HepG2 (cell line): ENCODE results near the gene IMPDH2. TPM values are rescaled to one million over a fixed set of nuclear protein-coding genes. Genes with fewer than 3 reads are reported as not detected.

ENCODE experiments used
- ATAC-seq: fragments of 200-7000 bp; cut with Tn5 transposase; 3 replicates; pipeline ENCODE4 v1.9.1; 2020; ENCODE audit warnings: mild to moderate bottlenecking, moderate library complexity
- BruUV-seq: library from RNA; stranded (reverse); fragments of 400-500 nt; replicated peaks from 2 replicates; lab custom pipeline; 2021; lab: Mats Ljungman, UMichigan
- CTCF ChIA-PET: fragments of 300-600 bp; formaldehyde crosslinking; extraction: SDS; loops from one replicate; lab custom pipeline; 2021; ENCODE audit warnings: low total read pairs, inconsistent platforms, low intra/inter-chr PET ratio; lab: Yijun Ruan, JAX
- POLR2A ChIA-PET: fragments of 350-600 bp; sonication (Branson Sonifier 250); formaldehyde crosslinking; loops from one replicate; lab custom pipeline; 2020; ENCODE audit warnings: antibody characterized with exemption, inconsistent platforms; lab: Yijun Ruan, JAX
- DNase-seq: peaks from one replicate; pipeline ENCODE4 v3.0.0-alpha.2; 2015; ENCODE audit warnings: low spot score
- FAIRE-seq: peaks from 3 replicates; lab custom pipeline; 2011; peaks lifted over from hg19 to GRCh38; lab: Jason Lieb, UNC
- H2AFZ ChIP-seq: one replicate; pipeline ENCODE4 v1.6.1; 2011; ENCODE audit warnings: low read length, inconsistent platforms
- H3K27ac ChIP-seq: fragments of 300-600 bp; 3 replicates; pipeline ENCODE4 v1.8.0; 2011; ENCODE audit warnings: mixed run types, mild to moderate bottlenecking, mixed read lengths, low read length, inconsistent platforms; ENCODE audit not compliant: insufficient read depth; ENCODE audit errors: extremely low read length
- H3K27me3 ChIP-seq, 2 experiments: fragments of 200-600 bp in 1 of 2; 2 replicates in 1 of 2; 3 replicates in 1 of 2; pipeline versions ENCODE4 v1.6.0 to v1.8.0; 2011; ENCODE audit warnings: low read length in 2 of 2, mild to moderate bottlenecking in 2 of 2, moderate library complexity in 2 of 2, inconsistent platforms in 1 of 2; ENCODE audit not compliant: insufficient read depth in 2 of 2, control insufficient read depth in 1 of 2
- H3K36me3 ChIP-seq, 2 experiments: fragments of 200-600 bp in 1 of 2; replicated peaks in 1 of 2; 2 replicates in 1 of 2; 3 replicates in 1 of 2; pipeline versions ENCODE4 v1.5.1 to v1.8.0; 2011; ENCODE audit warnings: low read length in 2 of 2, inconsistent platforms in 1 of 2; ENCODE audit not compliant: insufficient read depth in 2 of 2, control insufficient read depth in 1 of 2
- H3K4me1 ChIP-seq: 2 replicates; pipeline ENCODE4 v1.5.1; 2012; ENCODE audit warnings: low read length, inconsistent platforms; ENCODE audit not compliant: insufficient read depth
- H3K4me2 ChIP-seq: 2 replicates; pipeline ENCODE4 v1.6.0; 2011; ENCODE audit warnings: low read depth, low read length, inconsistent platforms
- H3K4me3 ChIP-seq, 3 experiments: fragments of 200-600 bp in 1 of 3; sonication (generic), shearing (Covaris generic) in 1 of 3; replicated peaks in 1 of 3; 2 replicates each; pipeline ENCODE4 v1.5.1; 2011 to 2016; ENCODE audit warnings: low read length in 3 of 3, inconsistent platforms in 2 of 3, low read depth in 2 of 3, mild to moderate bottlenecking in 2 of 3, control low read depth in 1 of 3, mixed read lengths in 1 of 3; ENCODE audit not compliant: insufficient read depth in 1 of 3
- H3K79me2 ChIP-seq: one replicate; pipeline ENCODE4 v1.6.1; 2011; ENCODE audit warnings: low read length, inconsistent platforms; ENCODE audit not compliant: insufficient read depth
- H3K9ac ChIP-seq: 2 replicates; pipeline ENCODE4 v1.6.0; 2011; ENCODE audit warnings: mild to moderate bottlenecking, low read depth, low read length, inconsistent platforms; ENCODE audit not compliant: insufficient read depth
- H3K9me3 ChIP-seq: 2 replicates; pipeline ENCODE4 v1.5.1; 2012; ENCODE audit warnings: mild to moderate bottlenecking, low read length
- H4K20me1 ChIP-seq: 2 replicates; pipeline ENCODE4 v1.6.0; 2011; ENCODE audit warnings: inconsistent platforms, mild to moderate bottlenecking, low read length, moderate library complexity; ENCODE audit not compliant: insufficient read depth
- BHLHE40 ChIP-seq: IDR thresholded peaks from 2 replicates; pipeline ENCODE4 v1.6.1; 2011; ENCODE audit warnings: low read length, improper control_type of control experiment
- CREM ChIP-seq, 2 experiments: sonication (generic) in 1 of 2; formaldehyde crosslinking in 1 of 2; IDR thresholded peaks; 2 replicates each; pipeline versions ENCODE4 v1.4.0 to v1.6.1; 2016 to 2020; ENCODE audit warnings: antibody characterized with exemption in 1 of 2, mild to moderate bottlenecking in 1 of 2, missing genetic modification reagents in 1 of 2
- GMEB1 ChIP-seq: sonication (generic); formaldehyde crosslinking; IDR thresholded peaks from 2 replicates; pipeline ENCODE4 v1.5.1; 2020; ENCODE audit warnings: missing genetic modification reagents, mild to moderate bottlenecking, borderline replicate concordance
- ISL2 ChIP-seq: sonication (generic); formaldehyde crosslinking; IDR thresholded peaks from 2 replicates; pipeline ENCODE4 v1.5.0; 2020; ENCODE audit warnings: missing genetic modification reagents
- MAFK ChIP-seq, 2 experiments: IDR thresholded peaks in 1 of 2; conservative IDR thresholded peaks in 1 of 2; 2 replicates each; pipeline ENCODE4 v1.6.1; 2011; ENCODE audit warnings: improper control_type of control experiment in 2 of 2, low read length in 2 of 2
- MAZ ChIP-seq, 2 experiments: sonication (generic) in 1 of 2; formaldehyde crosslinking in 1 of 2; IDR thresholded peaks; 2 replicates each; pipeline versions ENCODE4 v1.5.0 to v1.6.1; 2012 to 2020; ENCODE audit warnings: low read depth in 2 of 2, mild to moderate bottlenecking in 2 of 2, borderline replicate concordance in 1 of 2, improper control_type of control experiment in 1 of 2, low read length in 1 of 2, missing genetic modification reagents in 1 of 2, moderate library complexity in 1 of 2
- SALL1 ChIP-seq: sonication (generic); formaldehyde crosslinking; IDR thresholded peaks from 2 replicates; pipeline ENCODE4 v1.8.0; 2022; ENCODE audit warnings: mild to moderate bottlenecking, missing genetic modification reagents
- SKI ChIP-seq: fragments of 450-650 bp; IDR thresholded peaks from one replicate; pipeline ENCODE4 v1.6.1; 2018; ENCODE audit warnings: mild to moderate bottlenecking; ENCODE audit not compliant: partially characterized antibody
- THAP8 ChIP-seq: sonication (generic); formaldehyde crosslinking; IDR thresholded peaks from 2 replicates; pipeline ENCODE4 v1.5.1; 2020; ENCODE audit warnings: missing genetic modification reagents, mild to moderate bottlenecking, borderline replicate concordance
- ZBTB38 ChIP-seq: sonication (generic); formaldehyde crosslinking; IDR thresholded peaks from 2 replicates; pipeline ENCODE4 v1.5.1; 2020; ENCODE audit warnings: mild to moderate bottlenecking, missing genetic modification reagents
- ZMAT3 ChIP-seq: sonication (generic); formaldehyde crosslinking; conservative IDR thresholded peaks from 2 replicates; pipeline ENCODE4 v1.7.0; 2021; ENCODE audit warnings: missing genetic modification reagents
- ZMYM3 ChIP-seq: sonication (generic); formaldehyde crosslinking; IDR thresholded peaks from 2 replicates; pipeline ENCODE4 v1.5.1; 2020; ENCODE audit warnings: mild to moderate bottlenecking, missing genetic modification reagents
- ZNF12 ChIP-seq: sonication (generic); formaldehyde crosslinking; IDR thresholded peaks from 2 replicates; pipeline ENCODE4 v1.5.0; 2020; ENCODE audit warnings: missing genetic modification reagents
- ZNF460 ChIP-seq: sonication (generic); formaldehyde crosslinking; IDR thresholded peaks from 2 replicates; pipeline ENCODE4 v1.5.1; 2020; ENCODE audit warnings: missing genetic modification reagents, mild to moderate bottlenecking, borderline replicate concordance
- ZNF547 ChIP-seq: sonication (generic); formaldehyde crosslinking; IDR thresholded peaks from 2 replicates; pipeline ENCODE4 v1.5.1; 2020; ENCODE audit warnings: mild to moderate bottlenecking, missing genetic modification reagents
- ZNF567 ChIP-seq: sonication (generic); formaldehyde crosslinking; IDR thresholded peaks from 2 replicates; pipeline ENCODE4 v1.8.1; 2023; ENCODE audit warnings: mild to moderate bottlenecking, missing genetic modification reagents, borderline replicate concordance
- ZSCAN21 ChIP-seq: sonication (generic); formaldehyde crosslinking; IDR thresholded peaks from 2 replicates; pipeline ENCODE4 v1.8.0; 2022; ENCODE audit warnings: mild to moderate bottlenecking, missing genetic modification reagents, moderate library complexity, borderline replicate concordance
- WGBS: methylation state at CpG from one replicate; pipeline ENCODE4 v1.1.6; 2017; ENCODE audit warnings: low lambda C conversion rate; 5-methylcytosine and 5-hydroxymethylcytosine counted together
- in situ Hi-C: cut with HindIII; loops from 2 replicates; pipeline ENCODE4 v1.10.0; 2017; ENCODE audit warnings: low pct_unique_long_range_greater_than_20kb; ENCODE audit not compliant: extremely low pct_ligation_motif_present
- intact Hi-C: fragments of 100-400 bp; cut with micrococcal nuclease; formaldehyde crosslinking; loops from one replicate; pipeline ENCODE4 v1.10.0; 2022; ENCODE audit not compliant: unreplicated experiment
- polyA plus RNA-seq, 8 experiments: library from polyadenylated mRNA; depleted of rRNA in 3 of 8; stranded (reverse) in 7 of 8; unstranded in 1 of 8; fragments of >200 nt; fragmentation: Illumina TruSeq in 4 of 8; extraction: Trizol in 4 of 8; gene quantifications; 2 replicates each; pipeline versions ENCODE4 v1.2.1 to v1.2.3, GENCODE V29; 2011 to 2016; ENCODE audit warnings: low read depth in 4 of 8, missing spikeins in 1 of 8, mixed read lengths in 1 of 8; ENCODE audit not compliant: insufficient read depth in 1 of 8
- total RNA-seq, 5 experiments: library from RNA; depleted of rRNA; stranded (reverse); fragments of >200 nt; fragmentation: Illumina TruSeq; extraction: Trizol; gene quantifications; 2 replicates each; pipeline ENCODE4 v1.2.3, GENCODE V29; 2016; ENCODE audit warnings: low read depth in 1 of 5

IMPDH2 gene
- total and polyA plus RNA-seq, 2 of the 13 experiments (the other 11 are each of a cell fraction or from before 2014, with no cell fraction given), result 248 to 260 TPM

- Histone ChIP-seq H3K4me2 (no peak overlapping the region), H3K79me2 (peaks cover 40% of the 10 kb centered on the region), H3K36me3 (peaks cover 16 to 30% of the 10 kb centered on the region in 2 experiments)
Measured at GRCh38 chr3:49024449-49024848, 4.7 kb downstream of the IMPDH2 start.

GRCh38 chr3:49023775-49024174, 5.4 kb downstream of the IMPDH2 start:
- no peaks in the 10 kb centered on the region for H3K9me3 ChIP-seq
- peaks cover 59% of the 10 kb centered on the region for H3K4me1 ChIP-seq
- H3K36me3 ChIP-seq, result peaks cover 16 to 30% of the 10 kb centered on the region in 2 experiments
- ChIA-PET POLR2A (interaction anchor here (0.9 to 11.1 kb wide), 4 partner anchors 14 to 477 kb away, joined by 3 to 280 read pairs (median 46); partner anchors contain the start of genes QRICH1 and WDR6), CTCF (no interaction called here)
- no peak overlapping the region for H3K4me2 ChIP-seq
- no peak overlapping the region for H2AFZ ChIP-seq
- peaks cover 38% of the 10 kb centered on the region for H3K79me2 ChIP-seq
- intact Hi-C loops (loop anchor here (5.0 kb wide), 1 partner anchor 69 kb away; the partner anchor contains the start of gene QRICH1), in situ Hi-C loops (no loop called here)
- no peak overlapping the region for H3K9ac ChIP-seq
- no TSS peak for BruUV-seq
- no peak overlapping the region for H3K27ac ChIP-seq
- ATAC-seq (no peak), DNase-seq (no peak), FAIRE-seq (no peak)
- no peaks in the 10 kb centered on the region; a peak in 1 of 5 replicates for H3K27me3 ChIP-seq
- H4K20me1 ChIP-seq, result no peaks in the 10 kb centered on the region
- no peak overlapping the region for H3K4me3 ChIP-seq
- 96% methylated on average over 4 of the region's 4 CpGs for WGBS
- TF ChIP-seq ZNF12 (CRISPR knock-in tag) (no peak), SKI (no peak), ZMAT3 (CRISPR knock-in tag) (no peak), MAFK (conservative IDR thresholded peaks at IDR 0.05 in 1 of 2, IDR thresholded peaks at IDR 0.05 in 1 of 2; ENCODE audit: low read length in 2 of 2) (no peak), ZMYM3 (no peak), CREM (IDR thresholded peaks at IDR 0.05) (no peak), CREM (CRISPR knock-in tag; IDR thresholded peaks at IDR 0.05) (no peak), GMEB1 (CRISPR knock-in tag) (no peak), ZNF460 (no peak)

More at GRCh38 chr3:49024449-49024848, 4.7 kb downstream of the IMPDH2 start:
- DNase-seq (no peak), ATAC-seq (no peak), FAIRE-seq (no peak)
- no TSS peak for BruUV-seq
- Histone ChIP-seq H3K9me3 (no peaks in the 10 kb centered on the region), H3K9ac (no peak overlapping the region), H3K27ac (no peak overlapping the region), H2AFZ (no peak overlapping the region), H3K4me3 (no peak overlapping the region), H3K4me1 (peaks cover 57% of the 10 kb centered on the region), H3K27me3 (no peaks in the 10 kb centered on the region; a peak in 1 of 5 replicates), H4K20me1 (no peaks in the 10 kb centered on the region)
- WGBS, result 100% methylated on average over 3 of the region's 5 CpGs
- in situ Hi-C loops (no loop called here), intact Hi-C loops (loop anchor here (5.0 kb wide), 1 partner anchor 68 kb away; the partner anchor contains the start of gene QRICH1)
- TF ChIP-seq ZNF567 (no peak), BHLHE40 (no peak), ZNF547 (no peak), ZSCAN21 (CRISPR knock-in tag) (no peak), ZBTB38 (CRISPR knock-in tag) (no peak), MAZ (IDR thresholded peaks at IDR 0.05; ENCODE audit: borderline replicate concordance, low read depth, low read length) (no peak), MAZ (CRISPR knock-in tag; IDR thresholded peaks at IDR 0.05; ENCODE audit: low read depth) (no peak), SALL1 (CRISPR knock-in tag) (no peak), THAP8 (CRISPR knock-in tag) (no peak), ISL2 (CRISPR knock-in tag) (no peak)
- CTCF ChIA-PET, result no interaction called here
- POLR2A ChIA-PET, result interaction anchor here (0.9 to 11.1 kb wide), 3 partner anchors 15 to 476 kb away, joined by 3 to 280 read pairs (median 3); partner anchors contain the start of gene WDR6
